Endothelial cell of umbilical vein (primary cell): ENCODE data around the gene PFKL. TPM values are rescaled to one million over a fixed set of nuclear protein-coding genes. Genes with fewer than 3 reads are reported as not detected.

ENCODE experiments used
- BruUV-seq: library from RNA; stranded (reverse); fragments of 400-500 nt; replicated peaks from 2 replicates; lab custom pipeline; 2021; lab: Mats Ljungman, UMichigan
- CTCF ChIA-PET: fragments of 300-600, 350-600 bp; sonication (Branson Sonifier 250); formaldehyde crosslinking; loops from one replicate; lab custom pipeline; 2021; ENCODE audit warnings: antibody characterized with exemption, inconsistent platforms; lab: Charles Lee
- POLR2A ChIA-PET: fragments of 300-600, 350-600 bp; sonication (Branson Sonifier 250); formaldehyde crosslinking; loops from one replicate; lab custom pipeline; 2021; ENCODE audit warnings: antibody characterized with exemption, inconsistent platforms; lab: Charles Lee
- DNase-seq: peaks from one replicate; pipeline ENCODE4 v3.0.0-alpha.2; 2011; ENCODE audit warnings: low read depth, low spot score
- FAIRE-seq: peaks from 2 replicates; lab custom pipeline; 2011; peaks lifted over from hg19 to GRCh38; lab: Jason Lieb, UNC
- H2AFZ ChIP-seq: 2 replicates; pipeline ENCODE4 v1.6.0; 2012; ENCODE audit warnings: low read depth, low read length, control low read depth, inconsistent platforms
- H3K27ac ChIP-seq: 2 replicates; pipeline ENCODE4 v1.5.1; 2011; ENCODE audit warnings: low read depth, mild to moderate bottlenecking, control low read depth, low read length, moderate library complexity; ENCODE audit not compliant: insufficient read depth
- H3K27me3 ChIP-seq, 2 experiments: 2 replicates each; pipeline versions ENCODE4 v1.6.0 to v1.6.1; 2011; ENCODE audit warnings: low read length in 2 of 2, mixed read lengths in 1 of 2; ENCODE audit not compliant: control insufficient read depth in 2 of 2, insufficient read depth in 2 of 2
- H3K36me3 ChIP-seq, 2 experiments: 2 replicates in 1 of 2; 3 replicates in 1 of 2; pipeline ENCODE4 v1.5.1; 2011; ENCODE audit warnings: low read length in 2 of 2, mild to moderate bottlenecking in 1 of 2, moderate library complexity in 1 of 2; ENCODE audit not compliant: control insufficient read depth in 2 of 2, insufficient read depth in 2 of 2; ENCODE audit errors: extremely low read depth in 1 of 2
- H3K4me1 ChIP-seq: 3 replicates; pipeline ENCODE4 v1.5.1; 2011; ENCODE audit warnings: mild to moderate bottlenecking, low read length; ENCODE audit not compliant: control insufficient read depth, insufficient read depth; ENCODE audit errors: extremely low read depth
- H3K4me2 ChIP-seq: 2 replicates; pipeline ENCODE4 v1.6.1; 2011; ENCODE audit warnings: low read length, control low read depth, mixed read lengths; ENCODE audit not compliant: insufficient read depth
- H3K4me3 ChIP-seq, 3 experiments: fragments of 200-600 bp in 1 of 3; sonication (generic), shearing (Covaris generic) in 1 of 3; replicated peaks in 1 of 3; 2 replicates each; pipeline ENCODE4 v1.5.1; 2011 to 2016; ENCODE audit warnings: control low read depth in 3 of 3, low read length in 3 of 3, mild to moderate bottlenecking in 2 of 3, inconsistent platforms in 1 of 3, low read depth in 1 of 3, moderate library complexity in 1 of 3; ENCODE audit not compliant: insufficient read depth in 1 of 3
- H3K79me2 ChIP-seq: 2 replicates; pipeline ENCODE4 v1.6.0; 2012; ENCODE audit warnings: low read length, inconsistent platforms; ENCODE audit not compliant: control insufficient read depth, insufficient read depth
- H3K9ac ChIP-seq: replicated peaks from 2 replicates; pipeline ENCODE3; 2011; ENCODE audit warnings: low read length, control low read depth; ENCODE audit not compliant: insufficient read depth; ENCODE audit errors: extremely low read depth
- H3K9me1 ChIP-seq: replicated peaks from 3 replicates; pipeline ENCODE4 v1.6.0; 2011; ENCODE audit warnings: mild to moderate bottlenecking, low read length; ENCODE audit not compliant: control insufficient read depth, insufficient read depth; ENCODE audit errors: extremely low read depth
- H3K9me3 ChIP-seq: replicated peaks from 2 replicates; pipeline ENCODE4 v1.5.1; 2012; ENCODE audit warnings: low read length, inconsistent platforms; ENCODE audit not compliant: control insufficient read depth, insufficient read depth
- H4K20me1 ChIP-seq: replicated peaks from 2 replicates; pipeline ENCODE3; 2011; ENCODE audit warnings: mild to moderate bottlenecking, low read length; ENCODE audit not compliant: control insufficient read depth, insufficient read depth; ENCODE audit errors: extremely low read depth
- CTCF ChIP-seq, 2 donors: IDR thresholded peaks; 1 replicate in 1 of 2; 2 replicates in 1 of 2; pipeline ENCODE4 v1.5.1; 2011; ENCODE audit warnings: low read length in 2 of 2, mild to moderate bottlenecking in 2 of 2, moderate library complexity in 2 of 2, control low read depth in 1 of 2, inconsistent platforms in 1 of 2, low read depth in 1 of 2; ENCODE audit not compliant: insufficient read depth in 1 of 2; ENCODE audit errors: extremely low read depth in 1 of 2
- EZH2 ChIP-seq: IDR thresholded peaks from 2 replicates; pipeline ENCODE4 v1.6.1; 2012; ENCODE audit warnings: borderline replicate concordance, low read depth, mild to moderate bottlenecking, moderate library complexity, low read length, inconsistent platforms; ENCODE audit not compliant: severe bottlenecking
- FOS ChIP-seq: IDR thresholded peaks from 2 replicates; pipeline ENCODE4 v1.6.1; 2011; ENCODE audit warnings: mild to moderate bottlenecking, low read length, moderate library complexity, borderline replicate concordance; ENCODE audit not compliant: insufficient read depth
- GATA2 ChIP-seq: IDR thresholded peaks from 2 replicates; pipeline ENCODE4 v1.7.0; 2011; ENCODE audit warnings: low read depth, mild to moderate bottlenecking, moderate library complexity, mixed read lengths, low read length; ENCODE audit not compliant: insufficient read length, insufficient read depth
- JUN ChIP-seq: IDR thresholded peaks from 2 replicates; pipeline ENCODE4 v1.6.1; 2011; ENCODE audit warnings: borderline replicate concordance, low read depth; ENCODE audit not compliant: insufficient read length, insufficient read depth
- MAX ChIP-seq: IDR thresholded peaks from 2 replicates; pipeline ENCODE4 v1.6.1; 2011; ENCODE audit not compliant: insufficient read depth, insufficient read length
- MYC ChIP-seq: IDR thresholded peaks from one replicate; pipeline ENCODE4 v1.6.1; 2011; ENCODE audit warnings: mild to moderate bottlenecking, low read depth, low read length
- POLR2A ChIP-seq: IDR thresholded peaks from 2 replicates; pipeline ENCODE4 v1.6.1; 2012; ENCODE audit warnings: low read depth, mild to moderate bottlenecking, control low read depth, low read length
- POLR2AphosphoS5 ChIP-seq: IDR thresholded peaks from 2 replicates; pipeline ENCODE4 v1.6.1; 2012; ENCODE audit warnings: low read depth, mild to moderate bottlenecking, control low read depth, low read length, moderate library complexity; ENCODE audit not compliant: insufficient read depth
- dilution Hi-C: fragments of 300-500 bp; cut with MboI; formaldehyde crosslinking; loops from one replicate; pipeline ENCODE4 v1.15.0; 2019; ENCODE audit warnings: low sequenced_read_pairs; ENCODE audit not compliant: extremely low pct_ligation_motif_present
- intact Hi-C: fragments of 100-400 bp; cut with micrococcal nuclease; formaldehyde crosslinking; loops from one replicate; pipeline ENCODE4 v1.10.0; 2022
- polyA plus RNA-seq, 4 experiments: library from polyadenylated mRNA; depleted of rRNA in 3 of 4; stranded (reverse) in 3 of 4; unstranded in 1 of 4; fragments of >200 nt; gene quantifications; 2 replicates each; pipeline versions ENCODE4 v1.2.1 to v1.2.3, GENCODE V29; 2011 to 2012; ENCODE audit warnings: missing spikeins in 1 of 4
- total RNA-seq: library from RNA; stranded (reverse); gene quantifications from 2 replicates; pipeline ENCODE4 v1.2.3, GENCODE V29; 2021

The PFKL gene
- total and polyA plus RNA-seq, 2 donors (not counting 3 experiments of a cell fraction or from before 2014, with no cell fraction given) = 137 to 154 TPM

GRCh38 chr21:44332965-44333364, 33.1 kb downstream of the PFKL start:
- ChIA-PET CTCF (no interaction called here), POLR2A (no interaction called here)
- no peak overlapping the region for H3K27ac ChIP-seq
- H3K4me3 ChIP-seq = no peak overlapping the region
- dilution Hi-C loops (no loop called here), intact Hi-C loops (no loop called here)
- no peaks in the 10 kb centered on the region for H3K27me3 ChIP-seq
- no peaks in the 10 kb centered on the region for H3K9me3 ChIP-seq
- no peak for DNase-seq
- TF ChIP-seq FOS (no peak), CTCF (IDR thresholded peaks at IDR 0.05; ENCODE audit: extremely low read depth in 1 of 2, insufficient read depth in 1 of 2, low read depth in 1 of 2, low read length in 2 of 2) (no peak), GATA2 (no peak), MAX (no peak), POLR2A (no peak), POLR2AphosphoS5 (no peak), JUN (no peak), EZH2 (no peak), MYC (no peak)
- no peaks in the 10 kb centered on the region for H4K20me1 ChIP-seq
- no peak overlapping the region for H3K9ac ChIP-seq
- no peak overlapping the region for H3K4me2 ChIP-seq
- H3K9me1 ChIP-seq = no peaks in the 10 kb centered on the region
- FAIRE-seq = no peak
- H2AFZ ChIP-seq = no peak overlapping the region
- H3K36me3 ChIP-seq = no peaks in the 10 kb centered on the region
- H3K4me1 ChIP-seq = peaks cover under 1% of the 10 kb centered on the region
- BruUV-seq = no TSS peak
- H3K79me2 ChIP-seq = no peaks in the 10 kb centered on the region
